Head of caudate nucleus (tissue), 42 donors: ENCODE measurements around the gene PCGF1.

Experiments
- DNase-seq, 42 donors: peaks; one replicate each; pipeline versions ENCODE4 v3.0.0 to v3.0.0-alpha.2; 2020 to 2021; ENCODE audit warnings: mixed read lengths in 7 of 42
- intact Hi-C: fragments of 100-400 bp; cut with DNase I; formaldehyde crosslinking; loops from one replicate; pipeline ENCODE4 v1.15.0; 2022

Gene PCGF1

GRCh38 chr2:74524955-74525716 lies 17.6 kb upstream of the PCGF1 start:
- DNase-seq: peak in 1 of 42 donors; percentile 12
- intact Hi-C loops: no loop called here

GRCh38 chr2:74524005-74524404 lies 16.5 kb upstream of the PCGF1 start:
- DNase-seq: peak in 1 of 42 donors; percentile 24
- intact Hi-C loops: no loop called here

GRCh38 chr2:74522516-74522915 lies 15.0 kb upstream of the PCGF1 start:
- DNase-seq: no peak
- intact Hi-C loops: no loop called here

GRCh38 chr2:74516650-74517049 lies 9.2 kb upstream of the PCGF1 start:
- intact Hi-C loops: no loop called here
- DNase-seq: no peak

- intact Hi-C loops: no loop called here
- peak in 41 of 42 donors; percentile 27 to 78 (median 62) for DNase-seq
Observed at GRCh38 chr2:74515981-74516633, 8.6 kb upstream of the PCGF1 start.

- intact Hi-C loops: no loop called here
Observed at GRCh38 chr2:74515271-74515980, 7.9 kb upstream of the PCGF1 start.

GRCh38 chr2:74514368-74515270 lies 7.1 kb upstream of the PCGF1 start, which contains the start of gene TLX2:
TLX2 (plus strand) TSS chr2:74514450; CDS start chr2:74514807, 357 bp downstream.
- DNase-seq: no peak
- intact Hi-C loops: no loop called here

More at GRCh38 chr2:74515271-74515980, 7.9 kb upstream of the PCGF1 start:
- DNase-seq: no peak

- DNase-seq: no peak
- intact Hi-C loops: no loop called here
Observed at GRCh38 chr2:74513605-74514367, 6.3 kb upstream of the PCGF1 start.

GRCh38 chr2:74512744-74513604 lies 5.5 kb upstream of the PCGF1 start:
- no peak for DNase-seq
- intact Hi-C loops: no loop called here

GRCh38 chr2:74511104-74511989 lies 3.9 kb upstream of the PCGF1 start:
- intact Hi-C loops: no loop called here
- no peak for DNase-seq

- intact Hi-C loops: no loop called here
- no peak for DNase-seq
Observed at GRCh38 chr2:74510272-74510671, 2.8 kb upstream of the PCGF1 start.

GRCh38 chr2:74507926-74508520 lies 528 bp upstream of the PCGF1 start:
- intact Hi-C loops: loop anchor here (2.0 kb wide), 1 partner anchor 21 kb away; the partner anchor contains the start of genes AUP1 and HTRA2
- peak in 36 of 42 donors; percentile 15 to 76 (median 48) for DNase-seq

- intact Hi-C loops: loop anchor here (2.0 kb wide), 1 partner anchor 23 kb away; the partner anchor contains the start of genes AUP1 and HTRA2
- no peak for DNase-seq
Observed at GRCh38 chr2:74505448-74506246, 1.8 kb downstream of the PCGF1 start.

- intact Hi-C loops: no loop called here
- DNase-seq: no peak
Observed at GRCh38 chr2:74504591-74504990, 2.9 kb downstream of the PCGF1 start.
